ENCODE results near the gene ZNF747.
A peak's percentile ranks its signal among the peaks of the same experiment; 100 is the strongest.
"Not testable (repeated sequence)": the region's sequence is repeated elsewhere in the genome, so short reads cannot be mapped to it uniquely, and the experiment has no call there.

Gene ZNF747

GRCh38 chr16:30558789-30559377 is 24.2 kb upstream of the ZNF747 start:
- in situ Hi-C loops (cut with HindIII; ENCODE audit: low pct_ligation_motif_present, low pct_unique_long_range_greater_than_20kb, low sequenced_read_pairs): no loop called here
- no peak for DNase-seq

GRCh38 chr16:30557957-30558788 is 23.5 kb upstream of the ZNF747 start, which contains the start of gene ZNF764:
Gene ZNF764, minus strand, starts transcription at chr16:30558374. Its CDS starts 192 bp downstream, at chr16:30558182.
- DNase-seq: peak; percentile 99
- in situ Hi-C loops (cut with HindIII; ENCODE audit: low pct_ligation_motif_present, low pct_unique_long_range_greater_than_20kb, low sequenced_read_pairs): no loop called here

- no peak for DNase-seq
- in situ Hi-C loops (cut with HindIII; ENCODE audit: low pct_ligation_motif_present, low pct_unique_long_range_greater_than_20kb, low sequenced_read_pairs): no loop called here
Measured at GRCh38 chr16:30557707-30557956, 23.0 kb upstream of the ZNF747 start.

- in situ Hi-C loops (cut with HindIII; ENCODE audit: low pct_ligation_motif_present, low pct_unique_long_range_greater_than_20kb, low sequenced_read_pairs): no loop called here
- DNase-seq: no peak
Measured at GRCh38 chr16:30556125-30556473, 21.4 kb upstream of the ZNF747 start.

GRCh38 chr16:30555315-30556124 is 20.9 kb upstream of the ZNF747 start:
- in situ Hi-C loops (cut with HindIII; ENCODE audit: low pct_ligation_motif_present, low pct_unique_long_range_greater_than_20kb, low sequenced_read_pairs): no loop called here
- DNase-seq: no peak

GRCh38 chr16:30554557-30555314 is 20.1 kb upstream of the ZNF747 start:
- DNase-seq: no peak
- in situ Hi-C loops (cut with HindIII; ENCODE audit: low pct_ligation_motif_present, low pct_unique_long_range_greater_than_20kb, low sequenced_read_pairs): no loop called here

- in situ Hi-C loops (cut with HindIII; ENCODE audit: low pct_ligation_motif_present, low pct_unique_long_range_greater_than_20kb, low sequenced_read_pairs): no loop called here
- DNase-seq: no peak
Measured at GRCh38 chr16:30553393-30553899, 18.8 kb upstream of the ZNF747 start.

- DNase-seq: no peak
- in situ Hi-C loops (cut with HindIII; ENCODE audit: low pct_ligation_motif_present, low pct_unique_long_range_greater_than_20kb, low sequenced_read_pairs): no loop called here
Measured at GRCh38 chr16:30552956-30553355, 18.3 kb upstream of the ZNF747 start.

GRCh38 chr16:30551781-30552180 is 17.1 kb upstream of the ZNF747 start:
- in situ Hi-C loops (cut with HindIII; ENCODE audit: low pct_ligation_motif_present, low pct_unique_long_range_greater_than_20kb, low sequenced_read_pairs): no loop called here
- no peak for DNase-seq

GRCh38 chr16:30548416-30549253 is 14.0 kb upstream of the ZNF747 start:
- DNase-seq: no peak
- in situ Hi-C loops (cut with HindIII; ENCODE audit: low pct_ligation_motif_present, low pct_unique_long_range_greater_than_20kb, low sequenced_read_pairs): no loop called here

- in situ Hi-C loops (cut with HindIII; ENCODE audit: low pct_ligation_motif_present, low pct_unique_long_range_greater_than_20kb, low sequenced_read_pairs): no loop called here
- no peak for DNase-seq
Measured at GRCh38 chr16:30546115-30546514, 11.5 kb upstream of the ZNF747 start.

GRCh38 chr16:30543067-30543466 is 8.4 kb upstream of the ZNF747 start:
- DNase-seq: no peak
- in situ Hi-C loops (cut with HindIII; ENCODE audit: low pct_ligation_motif_present, low pct_unique_long_range_greater_than_20kb, low sequenced_read_pairs): no loop called here

GRCh38 chr16:30541502-30542329 is 7.1 kb upstream of the ZNF747 start:
- no peak for DNase-seq
- in situ Hi-C loops (cut with HindIII; ENCODE audit: low pct_ligation_motif_present, low pct_unique_long_range_greater_than_20kb, low sequenced_read_pairs): no loop called here

- DNase-seq; in situ Hi-C loops (cut with HindIII; ENCODE audit: low pct_ligation_motif_present, low pct_unique_long_range_greater_than_20kb, low sequenced_read_pairs): not testable (repeated sequence)
Measured at GRCh38 chr16:30540916-30541464, 6.3 kb upstream of the ZNF747 start.

- in situ Hi-C loops (cut with HindIII; ENCODE audit: low pct_ligation_motif_present, low pct_unique_long_range_greater_than_20kb, low sequenced_read_pairs); DNase-seq: not testable (repeated sequence)
Measured at GRCh38 chr16:30539986-30540526, 5.4 kb upstream of the ZNF747 start.

- no peak for DNase-seq
- in situ Hi-C loops (cut with HindIII; ENCODE audit: low pct_ligation_motif_present, low pct_unique_long_range_greater_than_20kb, low sequenced_read_pairs): no loop called here
Measured at GRCh38 chr16:30539000-30539964, 4.6 kb upstream of the ZNF747 start.

Measured in ACHN (cell line).